GM19023 (cell line): ENCODE measurements around the gene TNS3.

Source experiments
- ATAC-seq: cut with Tn5 transposase; IDR thresholded peaks from one replicate; pipeline ENCODE4 v1.9.1; 2021; ENCODE audit warnings: mild to moderate bottlenecking, moderate library complexity; ENCODE audit not compliant: unreplicated experiment

The TNS3 gene

DNA sequence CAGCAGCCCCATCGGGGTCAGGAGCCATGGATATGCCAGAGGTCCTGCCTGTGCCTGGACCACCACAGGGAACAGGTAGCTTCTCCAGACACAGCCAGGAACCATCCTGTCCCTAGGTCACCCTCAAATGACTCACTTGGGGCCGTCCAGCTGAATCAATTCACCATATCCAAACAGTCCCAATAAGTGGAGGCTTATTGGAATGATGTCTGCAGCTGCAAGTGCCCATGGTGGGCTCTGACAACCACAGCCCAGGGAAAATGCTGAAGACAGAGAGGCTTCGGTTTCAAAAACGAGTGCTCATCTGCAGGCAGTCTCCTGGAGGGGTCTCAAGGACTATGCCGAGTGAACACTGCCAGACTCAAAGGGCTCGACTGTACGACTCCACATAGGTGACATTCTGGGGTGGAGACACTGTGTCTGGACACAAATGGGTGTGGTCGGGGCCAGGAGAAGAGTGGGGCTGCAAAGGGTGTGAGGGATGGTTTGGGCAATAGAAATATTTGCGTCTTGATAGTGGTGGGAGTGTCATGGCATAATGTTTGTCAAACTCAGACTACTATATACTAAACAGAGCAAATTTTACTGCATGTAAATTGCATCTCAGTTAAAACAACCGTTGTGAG is 204.8 kb downstream of the TNS3 start:
- no peak for ATAC-seq

DNA sequence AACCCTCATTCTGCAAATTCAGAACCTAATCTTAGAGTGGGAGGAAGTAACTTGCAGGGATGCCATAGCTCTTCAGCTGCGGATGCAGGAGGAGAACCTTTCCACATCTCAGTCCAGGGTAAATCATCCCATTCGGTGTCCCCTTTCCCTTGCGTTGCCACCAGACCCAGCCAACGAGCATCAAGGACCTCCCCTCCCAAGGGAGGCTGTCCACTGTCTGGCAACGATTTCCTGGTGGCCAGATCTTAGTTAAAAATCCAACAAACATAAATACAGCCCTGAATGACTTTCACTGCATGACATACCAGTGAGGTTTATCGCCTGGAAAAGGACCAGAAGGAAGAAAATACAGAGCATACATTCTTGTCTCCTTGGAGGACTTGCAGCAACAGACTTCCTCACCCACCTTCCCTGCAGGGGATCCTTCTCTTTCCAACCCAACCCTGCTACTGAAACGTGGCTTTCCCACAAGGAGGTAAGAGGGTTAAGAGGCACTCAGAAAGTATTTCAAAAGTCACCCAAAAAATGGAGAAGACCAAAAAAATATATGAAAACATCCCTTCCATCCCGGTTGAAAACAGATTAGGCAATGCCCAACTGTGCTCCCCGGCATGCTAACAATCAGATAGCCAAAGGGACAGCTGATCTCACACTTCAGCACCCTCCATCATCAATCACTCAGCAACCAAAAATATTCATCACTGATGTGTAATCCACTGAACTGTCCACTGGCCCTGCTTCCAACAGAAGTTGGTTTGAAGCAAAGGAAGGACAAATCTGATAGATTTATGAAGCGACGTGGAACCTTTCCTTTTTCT is 206.6 kb downstream of the TNS3 start:
- ATAC-seq: no peak

DNA sequence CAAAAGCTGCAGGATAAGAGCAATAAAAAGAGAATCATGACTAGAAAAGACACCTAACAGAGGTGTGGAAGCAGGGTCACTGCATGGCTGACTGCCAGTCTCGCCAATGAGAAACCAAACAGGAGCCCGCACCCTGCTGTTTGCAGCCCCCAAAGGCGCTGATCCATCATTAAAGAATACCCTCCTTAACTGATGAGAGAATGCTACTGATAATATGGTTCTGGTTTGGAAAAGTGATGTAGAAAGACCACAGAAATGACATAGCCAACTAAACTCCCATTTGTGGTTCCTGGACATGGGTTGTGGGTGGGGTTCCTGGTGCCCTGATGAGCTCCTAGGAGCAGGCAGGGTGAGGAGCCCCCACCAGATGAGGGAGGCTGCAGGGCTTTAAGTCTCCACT is 207.4 kb downstream of the TNS3 start:
- no peak for ATAC-seq

DNA sequence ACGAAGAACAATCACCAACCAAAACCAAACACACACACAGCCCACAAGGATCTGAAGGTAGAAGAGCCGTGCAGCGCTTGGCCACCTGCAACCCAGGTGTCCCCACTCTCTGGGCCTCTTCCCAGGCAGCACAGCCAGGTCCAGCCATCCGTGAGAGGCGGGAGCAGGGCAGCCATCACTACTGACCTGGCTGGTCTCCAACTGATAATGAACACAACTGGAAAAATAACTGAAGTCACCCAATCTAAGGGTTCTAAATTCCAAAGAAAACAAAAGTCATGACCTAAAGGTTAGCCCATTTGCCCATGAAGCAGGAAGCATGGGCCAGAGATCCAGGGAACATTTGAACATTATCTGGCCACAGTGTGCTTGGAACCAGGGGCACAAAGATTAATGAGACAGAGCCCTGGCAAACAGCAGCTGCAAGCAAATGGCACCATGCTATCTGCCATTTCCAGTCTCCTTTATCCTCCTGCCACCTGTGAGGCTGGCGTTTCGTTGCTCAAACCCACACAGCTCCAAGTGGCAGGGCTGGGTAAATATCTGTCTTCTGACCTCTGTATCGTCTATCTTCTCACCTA is 207.9 kb downstream of the TNS3 start:
- no peak for ATAC-seq

DNA sequence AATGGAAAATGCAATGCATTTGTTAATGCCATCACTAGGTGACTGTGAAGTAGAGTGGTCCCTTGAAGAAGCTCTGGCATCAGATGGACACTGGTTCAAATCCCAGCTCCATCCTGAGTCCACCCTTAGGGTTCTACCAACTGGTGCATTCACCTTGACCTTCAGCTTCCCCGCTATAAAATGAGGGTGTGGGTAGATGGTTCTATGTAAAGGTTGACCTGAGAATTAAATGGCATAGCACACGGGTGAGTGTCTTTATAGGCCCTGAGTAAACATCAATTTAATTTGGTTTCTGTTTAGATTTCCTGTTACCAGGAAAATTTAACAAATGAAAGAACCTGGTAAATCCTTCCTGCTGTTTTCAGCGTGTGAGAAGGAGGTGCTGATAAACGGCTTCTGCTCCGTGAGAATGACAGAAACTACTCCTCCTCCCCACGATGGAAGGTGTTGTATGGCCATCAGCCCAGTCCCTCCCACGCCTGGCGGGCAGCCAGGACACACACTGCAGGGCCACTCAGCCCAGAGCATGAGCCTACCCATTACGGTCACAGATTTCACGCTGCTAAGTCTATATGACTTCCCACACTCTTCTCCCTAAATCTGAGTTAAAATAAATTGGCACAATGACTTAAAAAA is 210.1 kb downstream of the TNS3 start:
- no peak for ATAC-seq

DNA sequence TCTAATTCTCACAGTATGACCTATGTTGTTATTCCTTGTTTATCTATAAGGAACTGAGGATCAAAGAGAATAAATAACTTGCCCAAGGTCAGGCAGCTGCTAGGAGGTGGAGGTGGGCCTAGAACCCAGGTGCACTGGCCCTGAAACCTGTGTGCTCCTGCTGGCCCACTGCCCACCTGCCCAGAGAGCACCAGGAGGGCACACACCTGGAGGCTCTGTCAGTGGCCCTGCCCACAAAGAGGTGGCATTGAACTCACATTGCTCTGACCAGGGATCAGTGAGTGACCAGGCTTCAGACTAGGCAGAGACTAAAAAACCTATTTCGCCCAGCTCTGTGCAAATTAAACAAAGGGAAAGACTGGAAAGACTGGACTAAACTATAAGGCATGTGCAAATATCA is 210.6 kb downstream of the TNS3 start:
- ATAC-seq: no peak

DNA sequence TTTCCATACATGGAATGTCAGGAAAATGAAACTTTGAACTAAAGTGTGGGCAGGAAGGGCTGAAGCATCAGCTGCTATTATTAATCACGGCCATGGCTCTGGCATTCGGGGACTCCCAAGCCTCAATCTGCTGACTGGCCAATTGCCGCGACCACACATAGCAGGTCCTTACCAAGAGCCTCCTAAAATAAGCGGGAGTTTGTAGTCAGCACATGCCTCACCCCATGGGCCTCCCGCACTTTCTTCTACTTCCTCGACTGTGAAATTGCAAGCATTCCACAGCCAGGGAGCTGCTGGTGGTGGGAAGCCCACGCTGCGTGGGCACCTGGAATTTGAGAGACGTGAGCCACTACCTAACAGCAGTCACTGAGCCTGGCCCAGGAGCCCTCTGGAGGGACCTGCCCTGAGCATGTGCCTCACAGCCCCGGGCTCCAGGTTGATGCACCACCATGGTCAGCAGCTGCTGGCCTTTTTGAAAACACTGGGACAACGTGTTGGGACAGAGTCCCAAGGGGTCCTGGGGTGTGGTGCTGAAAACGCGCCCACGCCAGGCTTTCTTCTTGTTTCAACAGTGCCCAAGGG is 211.4 kb downstream of the TNS3 start:
- no peak for ATAC-seq

DNA sequence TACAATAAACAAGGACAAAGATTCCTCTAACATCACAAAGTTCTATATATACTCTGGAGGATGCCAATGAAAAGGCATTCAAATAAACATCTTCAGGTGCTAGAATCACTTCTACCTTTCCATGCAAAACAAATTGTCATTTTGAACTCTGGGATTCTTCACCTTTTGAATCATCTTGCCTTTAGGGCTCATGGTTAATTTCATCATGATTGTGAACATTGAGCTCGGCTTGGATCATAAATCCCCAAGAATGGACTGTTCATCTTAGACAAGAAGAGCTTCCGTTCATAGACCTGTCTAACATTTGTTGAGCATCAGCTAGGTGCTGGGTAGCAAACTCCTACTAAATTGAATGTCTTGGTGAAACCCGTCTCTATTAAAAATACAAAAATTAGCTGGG is 212.2 kb downstream of the TNS3 start:
- ATAC-seq: no peak

DNA sequence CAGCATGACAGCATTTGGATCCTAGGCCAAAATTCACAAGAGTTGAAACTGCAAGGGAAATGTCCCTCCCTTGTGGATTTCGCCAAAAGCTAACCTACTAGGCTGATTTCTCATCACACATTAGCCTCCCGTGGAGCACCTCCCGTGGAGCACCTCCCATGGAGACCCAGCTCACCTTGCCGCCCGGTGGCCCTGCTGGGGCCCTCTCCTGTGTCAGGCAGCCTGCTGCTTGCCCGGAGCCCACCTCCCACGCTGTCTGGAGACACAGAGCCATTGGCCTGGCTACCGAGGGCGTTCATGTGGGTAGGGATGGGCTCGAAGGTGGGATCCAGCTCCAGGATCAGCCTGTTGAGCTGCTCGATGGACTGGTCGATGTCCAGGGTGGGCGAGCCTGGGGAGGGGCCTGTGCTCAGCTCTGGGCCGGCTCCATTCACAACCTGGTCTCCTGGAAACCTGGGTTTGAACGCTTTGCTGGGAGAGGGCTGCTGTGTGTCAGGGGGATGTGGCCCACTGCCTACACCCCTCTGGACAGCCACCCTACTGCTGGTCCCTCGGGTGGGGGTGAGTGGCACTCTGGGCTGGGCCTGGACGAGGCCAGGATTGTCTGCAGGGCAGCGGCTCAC is 213.6 kb downstream of the TNS3 start:
- ATAC-seq: no peak

DNA sequence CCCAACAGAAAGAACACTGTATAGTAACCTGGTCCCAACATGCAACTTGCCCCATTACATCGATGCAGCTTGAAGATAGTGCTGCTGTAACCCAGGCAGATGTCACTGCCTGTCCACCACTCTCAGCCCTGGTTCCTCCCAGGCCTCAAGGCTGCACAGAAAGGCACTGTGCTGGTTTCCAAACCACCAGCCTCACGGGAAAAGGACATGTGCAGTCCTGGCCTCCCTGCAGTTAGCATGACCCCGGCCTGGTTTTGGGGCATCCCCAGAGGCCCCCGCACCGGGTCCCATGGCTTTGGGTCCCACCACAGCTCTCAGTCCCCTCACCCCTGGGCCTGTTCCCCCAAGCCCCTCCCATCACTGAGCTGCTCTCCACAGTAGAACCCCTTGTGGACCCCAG is 214.5 kb downstream of the TNS3 start:
- no peak for ATAC-seq

DNA sequence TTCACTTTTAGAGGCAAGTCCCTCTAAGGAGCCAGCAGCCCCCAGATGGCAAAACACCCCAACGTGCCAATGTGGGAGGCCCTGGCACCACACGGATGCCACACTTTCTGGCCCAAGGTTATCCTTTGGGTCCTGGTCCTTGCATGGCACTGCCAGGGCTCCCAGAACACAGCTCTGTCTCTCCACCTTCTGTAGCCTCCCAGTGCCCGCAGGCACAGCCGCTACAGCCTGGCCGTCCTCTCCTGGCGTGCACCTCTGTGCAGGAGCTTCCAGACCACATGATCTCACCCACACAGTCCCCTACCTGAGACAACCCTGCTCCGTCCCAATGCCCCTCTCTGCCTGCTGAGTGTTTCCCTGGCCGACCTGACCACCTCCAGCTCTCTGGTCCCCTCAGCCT is 215.0 kb downstream of the TNS3 start:
- no peak for ATAC-seq

DNA sequence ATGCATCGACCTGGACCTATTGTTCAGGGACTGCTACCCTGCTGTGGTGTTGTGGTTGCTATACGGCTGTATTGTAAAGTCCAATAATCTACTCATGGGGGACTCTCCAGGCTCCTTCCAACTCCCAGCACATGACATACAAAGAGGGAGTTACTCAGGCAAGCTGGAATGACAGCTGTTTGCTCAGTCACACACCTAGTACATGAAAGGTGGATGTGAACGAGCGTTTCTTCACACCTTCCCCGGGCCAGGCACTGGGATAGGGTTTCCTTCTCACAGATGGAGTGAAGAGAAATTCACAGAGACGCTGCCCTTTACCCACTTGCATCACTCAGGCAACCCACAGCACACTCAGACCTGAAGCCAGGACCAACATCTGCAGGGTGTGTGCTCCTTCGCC is 215.7 kb downstream of the TNS3 start:
- ATAC-seq: no peak

DNA sequence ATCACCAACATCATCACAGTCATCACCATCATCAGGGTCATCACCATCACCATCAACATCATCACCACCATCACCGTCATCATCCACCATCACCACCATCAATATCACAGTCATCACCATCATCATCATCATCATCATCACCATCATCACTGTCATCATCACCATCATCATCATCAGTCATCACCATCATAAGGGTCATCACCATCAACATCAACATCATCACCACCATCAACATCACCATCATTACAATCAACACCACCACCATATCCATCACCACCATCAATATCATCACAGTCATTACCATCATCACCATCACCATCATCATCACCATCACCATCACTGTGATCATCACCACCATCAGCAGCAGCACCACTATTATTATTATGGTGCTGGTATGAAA is 218.9 kb downstream of the TNS3 start:
- no peak for ATAC-seq

DNA sequence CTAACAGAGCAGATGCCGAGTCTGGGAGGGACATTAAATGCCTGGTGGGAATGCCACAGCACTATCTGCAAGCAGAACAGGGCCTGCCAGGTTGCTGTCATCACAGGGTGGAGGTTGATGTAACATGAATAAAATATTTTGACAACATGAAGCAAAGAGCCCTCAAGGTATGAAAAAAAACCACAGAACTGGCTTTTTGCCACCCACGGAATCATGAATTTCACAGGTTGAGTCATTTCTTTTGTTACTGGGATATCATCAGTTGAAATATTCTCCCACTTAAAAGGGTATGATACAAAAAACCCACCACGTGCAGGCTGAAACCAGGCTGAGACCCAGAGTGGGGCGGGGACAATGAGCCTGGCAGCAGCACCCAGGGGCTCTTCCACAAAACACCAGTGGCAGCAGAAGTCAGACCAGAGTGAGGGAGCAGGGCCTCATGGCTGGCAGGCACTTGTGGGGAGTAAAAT is 220.1 kb downstream of the TNS3 start:
- no peak for ATAC-seq

DNA sequence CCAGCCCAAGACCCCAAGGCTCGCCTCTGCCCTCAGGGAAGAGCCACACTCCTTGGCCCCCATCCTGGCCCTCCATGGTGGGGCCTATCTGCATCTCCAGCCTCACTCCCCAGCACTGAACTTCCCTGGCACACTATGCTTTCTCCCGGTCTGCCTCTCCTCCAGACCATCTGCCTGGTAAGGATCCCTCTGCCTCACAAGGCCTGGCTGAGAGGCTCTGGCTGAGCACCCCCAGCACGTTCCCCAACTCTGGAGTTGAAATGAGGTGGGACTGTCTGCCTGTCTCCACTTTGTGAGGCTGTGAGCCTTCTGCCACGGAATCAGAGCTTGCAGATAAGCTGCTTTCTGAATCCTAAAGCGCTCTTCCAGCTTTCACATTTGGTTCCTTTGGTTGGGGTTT is 220.7 kb downstream of the TNS3 start:
- no peak for ATAC-seq

DNA sequence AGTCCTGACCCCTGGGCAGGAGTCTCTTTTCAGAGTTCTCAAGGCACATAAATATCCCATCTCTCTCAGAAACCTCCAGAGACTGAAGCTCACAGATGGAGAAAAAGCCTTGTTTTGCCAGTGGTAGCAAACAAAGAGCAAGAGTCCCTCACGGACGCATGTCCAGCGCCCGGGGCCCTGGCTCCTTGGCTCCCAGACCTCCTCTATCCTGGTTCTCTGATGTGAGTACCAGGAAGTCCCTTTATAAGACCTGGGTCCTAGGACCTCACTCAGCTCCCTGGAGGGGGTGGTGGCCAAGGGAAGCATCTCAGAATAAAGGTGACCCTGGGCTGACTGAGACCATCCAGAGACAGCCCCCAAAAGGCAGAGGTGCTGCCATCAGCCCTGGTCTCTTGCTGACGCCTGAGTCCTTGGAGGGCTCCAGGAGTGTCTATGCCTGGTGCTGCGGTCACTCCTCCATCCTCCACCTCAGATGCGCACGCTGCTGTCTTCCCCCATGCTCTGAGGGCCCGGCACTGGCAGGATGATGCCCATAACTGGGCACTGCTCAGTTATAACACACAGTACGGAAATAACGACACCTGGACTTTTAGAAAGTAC is 221.5 kb downstream of the TNS3 start:
- no peak for ATAC-seq

DNA sequence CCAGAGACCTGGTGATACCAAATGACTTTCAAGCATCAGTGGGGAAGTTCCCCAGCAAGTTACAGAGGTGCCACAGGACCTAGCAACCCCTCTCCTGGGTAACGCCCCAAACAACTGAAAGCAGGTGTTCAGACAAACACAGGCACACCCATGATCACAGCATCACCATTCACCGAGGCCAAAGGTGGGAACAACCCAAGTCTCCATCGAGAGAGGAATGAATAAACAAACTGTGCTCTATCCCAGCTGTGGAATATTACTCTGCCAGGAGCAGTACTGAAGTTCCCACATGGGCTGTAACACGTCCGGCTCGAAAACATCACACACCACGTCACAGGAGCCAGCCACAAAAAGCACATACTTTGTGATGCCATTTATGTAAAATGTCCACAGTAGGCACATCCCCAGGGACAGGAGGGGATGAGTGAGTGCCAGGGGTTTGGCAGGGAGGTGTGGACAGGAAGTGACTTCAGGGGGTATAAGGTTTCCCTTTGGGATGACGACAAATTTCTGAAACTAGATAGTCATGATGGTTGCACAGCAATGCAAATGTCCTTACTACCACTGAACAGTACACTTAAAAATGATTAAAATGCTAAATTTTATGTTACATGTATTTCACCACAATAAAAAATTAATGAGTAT is 222.8 kb downstream of the TNS3 start:
- ATAC-seq: no peak

DNA sequence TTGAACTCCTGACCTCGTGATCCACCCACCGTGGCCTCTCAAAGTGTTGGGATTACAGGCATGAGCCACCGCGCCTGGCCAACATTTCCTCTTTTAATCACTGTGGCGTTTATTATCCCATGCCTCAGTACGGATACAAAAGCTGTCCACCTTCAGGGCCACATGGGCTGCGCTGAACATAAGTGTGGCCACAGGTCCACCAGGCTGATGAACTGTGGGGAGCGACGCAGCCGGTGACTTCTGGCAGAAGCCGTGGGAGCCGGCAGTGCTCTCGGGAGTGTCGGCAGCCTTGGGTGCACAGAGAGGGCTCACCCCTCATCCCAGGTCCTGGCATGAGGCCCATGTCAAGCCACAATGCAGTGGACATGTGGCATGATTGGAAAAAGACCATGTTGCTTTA is 223.6 kb downstream of the TNS3 start:
- no peak for ATAC-seq

DNA sequence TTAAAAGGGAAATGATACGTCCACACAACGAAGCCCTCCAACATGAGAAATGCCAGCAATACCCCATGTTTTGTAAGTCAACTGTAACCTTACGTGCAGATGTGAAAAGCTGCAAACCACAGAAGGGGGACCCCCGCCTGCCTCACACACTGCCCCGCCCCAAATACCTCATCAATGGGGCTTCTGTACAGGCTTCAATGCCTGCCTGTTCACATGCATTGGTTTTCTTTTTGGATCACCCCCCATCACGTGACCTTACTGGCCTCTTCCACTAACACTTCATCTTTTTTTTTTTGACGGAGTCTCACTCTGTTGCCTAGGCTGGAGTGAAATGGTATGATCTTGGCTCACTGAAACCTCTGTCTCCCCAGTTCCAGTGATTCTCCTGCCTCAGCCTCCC is 224.0 kb downstream of the TNS3 start:
- ATAC-seq: peak; percentile 42

DNA sequence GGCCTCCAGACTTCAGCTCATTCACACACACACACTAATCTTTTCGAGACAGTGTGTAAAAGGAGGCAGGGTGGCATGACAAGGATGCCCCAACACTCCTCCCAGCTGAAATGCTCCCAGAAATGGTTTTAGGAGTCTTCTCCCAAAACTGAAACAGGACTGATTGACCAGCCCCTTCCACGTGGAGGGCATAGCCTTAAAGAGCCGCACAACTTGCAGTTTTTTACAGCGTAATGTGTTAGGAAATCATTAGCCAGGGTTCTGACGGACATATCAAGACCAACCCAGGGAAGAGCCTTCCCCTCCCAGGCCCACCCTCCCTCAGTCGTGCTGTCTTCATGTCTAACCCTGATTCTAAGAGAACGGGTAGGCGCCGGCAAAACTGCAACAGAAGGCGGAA is 224.6 kb downstream of the TNS3 start:
- no peak for ATAC-seq
